HepG2 (cell line): Measurements from ENCODE around the gene NXT2. TPM values are rescaled to one million over a fixed set of nuclear protein-coding genes. Genes with fewer than 3 reads are reported as not detected.

ENCODE experiments used
- ATAC-seq: fragments of 200-7000 bp; cut with Tn5 transposase; 3 replicates; pipeline ENCODE4 v1.9.1; 2020; ENCODE audit warnings: mild to moderate bottlenecking, moderate library complexity
- BruUV-seq: library from RNA; stranded (reverse); fragments of 400-500 nt; replicated peaks from 2 replicates; lab custom pipeline; 2021; lab: Mats Ljungman, UMichigan
- CTCF ChIA-PET: fragments of 300-600 bp; formaldehyde crosslinking; extraction: SDS; loops from one replicate; lab custom pipeline; 2021; ENCODE audit warnings: low total read pairs, inconsistent platforms, low intra/inter-chr PET ratio; lab: Yijun Ruan, JAX
- POLR2A ChIA-PET: fragments of 350-600 bp; sonication (Branson Sonifier 250); formaldehyde crosslinking; loops from one replicate; lab custom pipeline; 2020; ENCODE audit warnings: antibody characterized with exemption, inconsistent platforms; lab: Yijun Ruan, JAX
- DNase-seq: peaks from one replicate; pipeline ENCODE4 v3.0.0-alpha.2; 2015; ENCODE audit warnings: low spot score
- FAIRE-seq: peaks from 3 replicates; lab custom pipeline; 2011; peaks lifted over from hg19 to GRCh38; lab: Jason Lieb, UNC
- H2AFZ ChIP-seq: one replicate; pipeline ENCODE4 v1.6.1; 2011; ENCODE audit warnings: low read length, inconsistent platforms
- H3K27ac ChIP-seq: fragments of 300-600 bp; 3 replicates; pipeline ENCODE4 v1.8.0; 2011; ENCODE audit warnings: mixed run types, mild to moderate bottlenecking, mixed read lengths, low read length, inconsistent platforms; ENCODE audit not compliant: insufficient read depth; ENCODE audit errors: extremely low read length
- H3K27me3 ChIP-seq, 2 experiments: fragments of 200-600 bp in 1 of 2; 2 replicates in 1 of 2; 3 replicates in 1 of 2; pipeline versions ENCODE4 v1.6.0 to v1.8.0; 2011; ENCODE audit warnings: low read length in 2 of 2, mild to moderate bottlenecking in 2 of 2, moderate library complexity in 2 of 2, inconsistent platforms in 1 of 2; ENCODE audit not compliant: insufficient read depth in 2 of 2, control insufficient read depth in 1 of 2
- H3K36me3 ChIP-seq, 2 experiments: fragments of 200-600 bp in 1 of 2; replicated peaks in 1 of 2; 2 replicates in 1 of 2; 3 replicates in 1 of 2; pipeline versions ENCODE4 v1.5.1 to v1.8.0; 2011; ENCODE audit warnings: low read length in 2 of 2, inconsistent platforms in 1 of 2; ENCODE audit not compliant: insufficient read depth in 2 of 2, control insufficient read depth in 1 of 2
- H3K4me1 ChIP-seq: 2 replicates; pipeline ENCODE4 v1.5.1; 2012; ENCODE audit warnings: low read length, inconsistent platforms; ENCODE audit not compliant: insufficient read depth
- H3K4me2 ChIP-seq: 2 replicates; pipeline ENCODE4 v1.6.0; 2011; ENCODE audit warnings: low read depth, low read length, inconsistent platforms
- H3K4me3 ChIP-seq, 3 experiments: fragments of 200-600 bp in 1 of 3; sonication (generic), shearing (Covaris generic) in 1 of 3; replicated peaks in 1 of 3; 2 replicates each; pipeline ENCODE4 v1.5.1; 2011 to 2016; ENCODE audit warnings: low read length in 3 of 3, inconsistent platforms in 2 of 3, low read depth in 2 of 3, mild to moderate bottlenecking in 2 of 3, control low read depth in 1 of 3, mixed read lengths in 1 of 3; ENCODE audit not compliant: insufficient read depth in 1 of 3
- H3K79me2 ChIP-seq: one replicate; pipeline ENCODE4 v1.6.1; 2011; ENCODE audit warnings: low read length, inconsistent platforms; ENCODE audit not compliant: insufficient read depth
- H3K9ac ChIP-seq: 2 replicates; pipeline ENCODE4 v1.6.0; 2011; ENCODE audit warnings: mild to moderate bottlenecking, low read depth, low read length, inconsistent platforms; ENCODE audit not compliant: insufficient read depth
- H3K9me3 ChIP-seq: 2 replicates; pipeline ENCODE4 v1.5.1; 2012; ENCODE audit warnings: mild to moderate bottlenecking, low read length
- H4K20me1 ChIP-seq: 2 replicates; pipeline ENCODE4 v1.6.0; 2011; ENCODE audit warnings: inconsistent platforms, mild to moderate bottlenecking, low read length, moderate library complexity; ENCODE audit not compliant: insufficient read depth
- MAFF ChIP-seq: IDR thresholded peaks from 2 replicates; pipeline ENCODE4 v1.6.1; 2011; ENCODE audit warnings: low read depth, low read length, improper control_type of control experiment
- MAFK ChIP-seq, 2 experiments: IDR thresholded peaks in 1 of 2; conservative IDR thresholded peaks in 1 of 2; 2 replicates each; pipeline ENCODE4 v1.6.1; 2011; ENCODE audit warnings: improper control_type of control experiment in 2 of 2, low read length in 2 of 2
- NFE2L2 ChIP-seq: fragments of 150-350 bp; IDR thresholded peaks from 2 replicates; pipeline ENCODE4 v1.6.1; 2014; ENCODE audit warnings: low read length
- WGBS: methylation state at CpG from one replicate; pipeline ENCODE4 v1.1.6; 2017; ENCODE audit warnings: low lambda C conversion rate; 5-methylcytosine and 5-hydroxymethylcytosine counted together
- in situ Hi-C: cut with HindIII; loops from 2 replicates; pipeline ENCODE4 v1.10.0; 2017; ENCODE audit warnings: low pct_unique_long_range_greater_than_20kb; ENCODE audit not compliant: extremely low pct_ligation_motif_present
- intact Hi-C: fragments of 100-400 bp; cut with micrococcal nuclease; formaldehyde crosslinking; loops from one replicate; pipeline ENCODE4 v1.10.0; 2022; ENCODE audit not compliant: unreplicated experiment
- polyA plus RNA-seq, 8 experiments: library from polyadenylated mRNA; depleted of rRNA in 3 of 8; stranded (reverse) in 7 of 8; unstranded in 1 of 8; fragments of >200 nt; fragmentation: Illumina TruSeq in 4 of 8; extraction: Trizol in 4 of 8; gene quantifications; 2 replicates each; pipeline versions ENCODE4 v1.2.1 to v1.2.3, GENCODE V29; 2011 to 2016; ENCODE audit warnings: low read depth in 4 of 8, missing spikeins in 1 of 8, mixed read lengths in 1 of 8; ENCODE audit not compliant: insufficient read depth in 1 of 8
- total RNA-seq, 5 experiments: library from RNA; depleted of rRNA; stranded (reverse); fragments of >200 nt; fragmentation: Illumina TruSeq; extraction: Trizol; gene quantifications; 2 replicates each; pipeline ENCODE4 v1.2.3, GENCODE V29; 2016; ENCODE audit warnings: low read depth in 1 of 5
- TF ChIP-seq, protein P1 (sequence below): sonication (generic); formaldehyde crosslinking; IDR thresholded peaks from 2 replicates; pipeline ENCODE4 v1.5.0; 2020; ENCODE audit warnings: mild to moderate bottlenecking, missing genetic modification reagents, borderline replicate concordance

Gene NXT2
- total and polyA plus RNA-seq, 2 of the 13 experiments (the other 11 are each of a cell fraction or from before 2014, with no cell fraction given), result 9.5 to 14.9 TPM

DNA sequence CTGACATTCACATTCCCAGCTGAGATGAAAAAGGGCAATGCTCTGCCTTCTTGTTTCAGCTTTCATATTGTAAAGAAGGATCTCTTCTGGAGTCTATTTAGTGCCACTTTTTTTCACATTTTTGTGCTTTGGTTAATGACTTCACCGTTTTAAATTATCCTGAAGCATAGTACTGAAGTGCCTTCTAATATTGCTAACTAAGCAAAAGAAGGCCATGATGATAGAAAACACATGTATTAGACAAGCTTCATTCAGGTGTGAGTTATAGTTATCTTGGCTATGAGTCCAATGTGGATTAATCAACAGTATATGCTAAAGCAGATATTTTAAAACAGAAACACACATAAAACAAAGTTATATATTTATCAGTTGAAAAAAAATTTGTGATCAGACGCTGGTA is 40.4 kb downstream of the NXT2 start:
- Histone ChIP-seq H3K4me3 (no peak overlapping the region), H3K79me2 (no peaks in the 10 kb centered on the region), H4K20me1 (no peaks in the 10 kb centered on the region), H3K27me3 (no peaks in the 10 kb centered on the region), H3K4me1 (no peaks in the 10 kb centered on the region), H3K9me3 (no peaks in the 10 kb centered on the region), H3K27ac (no peak overlapping the region), H2AFZ (no peak overlapping the region), H3K9ac (no peak overlapping the region), H3K4me2 (no peak overlapping the region), H3K36me3 (no peaks in the 10 kb centered on the region)
- intact Hi-C loops (no loop called here), in situ Hi-C loops (no loop called here)
- 0% methylated on average over 2 of the region's 2 CpGs for WGBS
- DNase-seq (no peak), ATAC-seq (no peak), FAIRE-seq (no peak)
- ChIA-PET POLR2A (no interaction called here), CTCF (no interaction called here)
- no TSS peak for BruUV-seq
- TF ChIP-seq NFE2L2 (no peak), MAFK (conservative IDR thresholded peaks at IDR 0.05 in 1 of 2, IDR thresholded peaks at IDR 0.05 in 1 of 2; ENCODE audit: low read length in 2 of 2) (peak; percentile 10 to 46; a peak in 2 of 4 replicates), MAFF (peak; percentile 33; the same call in 1 of the 2 replicates)
- TF ChIP-seq, protein P1, sequence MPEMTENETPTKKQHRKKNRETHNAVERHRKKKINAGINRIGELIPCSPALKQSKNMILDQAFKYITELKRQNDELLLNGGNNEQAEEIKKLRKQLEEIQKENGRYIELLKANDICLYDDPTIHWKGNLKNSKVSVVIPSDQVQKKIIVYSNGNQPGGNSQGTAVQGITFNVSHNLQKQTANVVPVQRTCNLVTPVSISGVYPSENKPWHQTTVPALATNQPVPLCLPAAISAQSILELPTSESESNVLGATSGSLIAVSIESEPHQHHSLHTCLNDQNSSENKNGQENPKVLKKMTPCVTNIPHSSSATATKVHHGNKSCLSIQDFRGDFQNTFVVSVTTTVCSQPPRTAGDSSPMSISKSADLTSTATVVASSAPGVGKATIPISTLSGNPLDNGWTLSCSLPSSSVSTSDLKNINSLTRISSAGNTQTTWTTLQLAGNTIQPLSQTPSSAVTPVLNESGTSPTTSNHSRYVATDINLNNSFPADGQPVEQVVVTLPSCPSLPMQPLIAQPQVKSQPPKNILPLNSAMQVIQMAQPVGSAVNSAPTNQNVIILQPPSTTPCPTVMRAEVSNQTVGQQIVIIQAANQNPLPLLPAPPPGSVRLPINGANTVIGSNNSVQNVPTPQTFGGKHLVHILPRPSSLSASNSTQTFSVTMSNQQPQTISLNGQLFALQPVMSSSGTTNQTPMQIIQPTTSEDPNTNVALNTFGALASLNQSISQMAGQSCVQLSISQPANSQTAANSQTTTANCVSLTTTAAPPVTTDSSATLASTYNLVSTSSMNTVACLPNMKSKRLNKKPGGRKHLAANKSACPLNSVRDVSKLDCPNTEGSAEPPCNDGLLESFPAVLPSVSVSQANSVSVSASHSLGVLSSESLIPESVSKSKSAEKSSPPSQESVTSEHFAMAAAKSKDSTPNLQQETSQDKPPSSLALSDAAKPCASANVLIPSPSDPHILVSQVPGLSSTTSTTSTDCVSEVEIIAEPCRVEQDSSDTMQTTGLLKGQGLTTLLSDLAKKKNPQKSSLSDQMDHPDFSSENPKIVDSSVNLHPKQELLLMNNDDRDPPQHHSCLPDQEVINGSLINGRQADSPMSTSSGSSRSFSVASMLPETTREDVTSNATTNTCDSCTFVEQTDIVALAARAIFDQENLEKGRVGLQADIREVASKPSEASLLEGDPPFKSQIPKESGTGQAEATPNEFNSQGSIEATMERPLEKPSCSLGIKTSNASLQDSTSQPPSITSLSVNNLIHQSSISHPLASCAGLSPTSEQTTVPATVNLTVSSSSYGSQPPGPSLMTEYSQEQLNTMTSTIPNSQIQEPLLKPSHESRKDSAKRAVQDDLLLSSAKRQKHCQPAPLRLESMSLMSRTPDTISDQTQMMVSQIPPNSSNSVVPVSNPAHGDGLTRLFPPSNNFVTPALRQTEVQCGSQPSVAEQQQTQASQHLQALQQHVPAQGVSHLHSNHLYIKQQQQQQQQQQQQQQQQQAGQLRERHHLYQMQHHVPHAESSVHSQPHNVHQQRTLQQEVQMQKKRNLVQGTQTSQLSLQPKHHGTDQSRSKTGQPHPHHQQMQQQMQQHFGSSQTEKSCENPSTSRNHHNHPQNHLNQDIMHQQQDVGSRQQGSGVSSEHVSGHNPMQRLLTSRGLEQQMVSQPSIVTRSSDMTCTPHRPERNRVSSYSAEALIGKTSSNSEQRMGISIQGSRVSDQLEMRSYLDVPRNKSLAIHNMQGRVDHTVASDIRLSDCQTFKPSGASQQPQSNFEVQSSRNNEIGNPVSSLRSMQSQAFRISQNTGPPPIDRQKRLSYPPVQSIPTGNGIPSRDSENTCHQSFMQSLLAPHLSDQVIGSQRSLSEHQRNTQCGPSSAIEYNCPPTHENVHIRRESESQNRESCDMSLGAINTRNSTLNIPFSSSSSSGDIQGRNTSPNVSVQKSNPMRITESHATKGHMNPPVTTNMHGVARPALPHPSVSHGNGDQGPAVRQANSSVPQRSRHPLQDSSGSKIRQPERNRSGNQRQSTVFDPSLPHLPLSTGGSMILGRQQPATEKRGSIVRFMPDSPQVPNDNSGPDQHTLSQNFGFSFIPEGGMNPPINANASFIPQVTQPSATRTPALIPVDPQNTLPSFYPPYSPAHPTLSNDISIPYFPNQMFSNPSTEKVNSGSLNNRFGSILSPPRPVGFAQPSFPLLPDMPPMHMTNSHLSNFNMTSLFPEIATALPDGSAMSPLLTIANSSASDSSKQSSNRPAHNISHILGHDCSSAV, result no peak
